ENCODE data around the gene IFNGR1. TPM values are rescaled to one million over a fixed set of nuclear protein-coding genes. Genes with fewer than 3 reads are reported as not detected.

IFNGR1 gene
- total and polyA plus RNA-seq, 2 of the 13 experiments (the other 11 are each of a cell fraction or from before 2014, with no cell fraction given), result 82.8 to 87.8 TPM

DNA sequence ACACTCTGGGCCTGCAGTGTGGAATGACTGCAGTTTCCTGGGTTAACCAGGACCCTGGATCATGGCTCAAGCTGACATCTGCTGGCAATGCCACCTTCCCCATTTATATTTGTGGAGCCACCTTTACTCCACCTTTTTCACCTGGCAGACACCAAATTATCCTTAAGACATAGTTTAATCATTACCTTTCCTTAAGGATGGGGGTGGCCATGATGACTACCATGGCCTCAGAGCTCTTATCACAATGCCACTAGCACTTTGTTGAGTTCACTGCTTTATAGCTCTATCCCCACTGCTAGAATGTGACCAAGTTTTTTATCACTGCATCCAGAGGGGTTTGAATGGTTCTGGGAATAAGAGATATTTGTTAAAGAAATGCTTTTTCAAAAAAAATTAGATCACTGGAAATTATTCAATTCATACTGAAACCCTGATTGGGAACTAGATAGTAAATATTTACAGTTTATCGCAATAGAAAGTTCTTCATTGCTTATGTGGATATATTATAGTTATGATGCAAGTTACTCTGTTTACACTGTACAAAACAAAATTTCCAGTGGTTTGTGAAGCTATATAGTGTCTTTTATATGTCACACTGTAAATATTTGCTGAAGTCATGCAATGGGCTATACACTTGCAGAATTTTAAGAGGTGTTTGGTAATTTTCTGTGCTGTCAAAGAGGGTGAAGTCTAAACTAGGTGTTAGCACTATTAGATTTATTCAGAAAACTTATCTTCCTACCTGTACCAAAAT lies 37.3 kb upstream of the IFNGR1 start (continued):
- TF ChIP-seq, protein P1, sequence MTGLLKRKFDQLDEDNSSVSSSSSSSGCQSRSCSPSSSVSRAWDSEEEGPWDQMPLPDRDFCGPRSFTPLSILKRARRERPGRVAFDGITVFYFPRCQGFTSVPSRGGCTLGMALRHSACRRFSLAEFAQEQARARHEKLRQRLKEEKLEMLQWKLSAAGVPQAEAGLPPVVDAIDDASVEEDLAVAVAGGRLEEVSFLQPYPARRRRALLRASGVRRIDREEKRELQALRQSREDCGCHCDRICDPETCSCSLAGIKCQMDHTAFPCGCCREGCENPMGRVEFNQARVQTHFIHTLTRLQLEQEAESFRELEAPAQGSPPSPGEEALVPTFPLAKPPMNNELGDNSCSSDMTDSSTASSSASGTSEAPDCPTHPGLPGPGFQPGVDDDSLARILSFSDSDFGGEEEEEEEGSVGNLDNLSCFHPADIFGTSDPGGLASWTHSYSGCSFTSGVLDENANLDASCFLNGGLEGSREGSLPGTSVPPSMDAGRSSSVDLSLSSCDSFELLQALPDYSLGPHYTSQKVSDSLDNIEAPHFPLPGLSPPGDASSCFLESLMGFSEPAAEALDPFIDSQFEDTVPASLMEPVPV (CRISPR knock-in tag; IDR thresholded peaks at IDR 0.05), result no peak
- TF ChIP-seq PHF5A (CRISPR knock-in tag; IDR thresholded peaks at IDR 0.05; ENCODE audit: low read depth, unreplicated experiment) (no peak), SOX13 (IDR thresholded peaks at IDR 0.05) (no peak), SOX13 (CRISPR knock-in tag; conservative IDR thresholded peaks at IDR 0.05 in 1 of 2, IDR thresholded peaks at IDR 0.05 in 1 of 2) (peak in 1 of 2 experiments; percentile 35; a peak in 1 of 4 replicates), ZFP90 (CRISPR knock-in tag; IDR thresholded peaks at IDR 0.05; ENCODE audit: borderline replicate concordance) (no peak), EP300 (IDR thresholded peaks at IDR 0.05; ENCODE audit: low read depth in 2 of 2, low read length in 2 of 2) (peak in 1 of 2 experiments; percentile 43; a peak in 1 of 4 replicates), EP300 (CRISPR knock-in tag; IDR thresholded peaks at IDR 0.05; ENCODE audit: borderline replicate concordance) (no peak), FOXA1 (IDR thresholded peaks at IDR 0.05) (no peak), FOXA1 (CRISPR knock-in tag; IDR thresholded peaks at IDR 0.05) (peak; percentile 31; the same call in 1 of the 2 replicates), GATAD2A (CRISPR knock-in tag; IDR thresholded peaks at IDR 0.05) (peak; percentile 46; the same call in 1 of the 2 replicates), KLF9 (CRISPR knock-in tag; IDR thresholded peaks at IDR 0.05; ENCODE audit: low read depth) (no peak)
- TF ChIP-seq, protein P2, sequence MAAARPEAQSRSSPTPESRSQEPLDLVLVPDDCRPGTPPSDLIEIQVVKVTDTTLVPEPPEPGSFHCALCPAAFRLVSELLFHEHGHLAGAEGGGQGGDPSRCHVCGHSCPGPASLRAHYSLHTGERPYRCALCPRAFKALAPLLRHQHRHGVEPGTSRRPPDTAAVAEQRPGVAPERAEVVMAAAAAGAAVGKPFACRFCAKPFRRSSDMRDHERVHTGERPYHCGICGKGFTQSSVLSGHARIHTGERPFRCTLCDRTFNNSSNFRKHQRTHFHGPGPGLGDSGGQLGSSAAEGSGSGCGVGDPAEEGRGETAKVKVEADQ (CRISPR knock-in tag; IDR thresholded peaks at IDR 0.05; ENCODE audit: borderline replicate concordance), result no peak
- TF ChIP-seq, protein P3, sequence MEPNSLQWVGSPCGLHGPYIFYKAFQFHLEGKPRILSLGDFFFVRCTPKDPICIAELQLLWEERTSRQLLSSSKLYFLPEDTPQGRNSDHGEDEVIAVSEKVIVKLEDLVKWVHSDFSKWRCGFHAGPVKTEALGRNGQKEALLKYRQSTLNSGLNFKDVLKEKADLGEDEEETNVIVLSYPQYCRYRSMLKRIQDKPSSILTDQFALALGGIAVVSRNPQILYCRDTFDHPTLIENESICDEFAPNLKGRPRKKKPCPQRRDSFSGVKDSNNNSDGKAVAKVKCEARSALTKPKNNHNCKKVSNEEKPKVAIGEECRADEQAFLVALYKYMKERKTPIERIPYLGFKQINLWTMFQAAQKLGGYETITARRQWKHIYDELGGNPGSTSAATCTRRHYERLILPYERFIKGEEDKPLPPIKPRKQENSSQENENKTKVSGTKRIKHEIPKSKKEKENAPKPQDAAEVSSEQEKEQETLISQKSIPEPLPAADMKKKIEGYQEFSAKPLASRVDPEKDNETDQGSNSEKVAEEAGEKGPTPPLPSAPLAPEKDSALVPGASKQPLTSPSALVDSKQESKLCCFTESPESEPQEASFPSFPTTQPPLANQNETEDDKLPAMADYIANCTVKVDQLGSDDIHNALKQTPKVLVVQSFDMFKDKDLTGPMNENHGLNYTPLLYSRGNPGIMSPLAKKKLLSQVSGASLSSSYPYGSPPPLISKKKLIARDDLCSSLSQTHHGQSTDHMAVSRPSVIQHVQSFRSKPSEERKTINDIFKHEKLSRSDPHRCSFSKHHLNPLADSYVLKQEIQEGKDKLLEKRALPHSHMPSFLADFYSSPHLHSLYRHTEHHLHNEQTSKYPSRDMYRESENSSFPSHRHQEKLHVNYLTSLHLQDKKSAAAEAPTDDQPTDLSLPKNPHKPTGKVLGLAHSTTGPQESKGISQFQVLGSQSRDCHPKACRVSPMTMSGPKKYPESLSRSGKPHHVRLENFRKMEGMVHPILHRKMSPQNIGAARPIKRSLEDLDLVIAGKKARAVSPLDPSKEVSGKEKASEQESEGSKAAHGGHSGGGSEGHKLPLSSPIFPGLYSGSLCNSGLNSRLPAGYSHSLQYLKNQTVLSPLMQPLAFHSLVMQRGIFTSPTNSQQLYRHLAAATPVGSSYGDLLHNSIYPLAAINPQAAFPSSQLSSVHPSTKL (CRISPR knock-in tag; IDR thresholded peaks at IDR 0.05), result peak; percentile 64; the same call in 1 of the 2 replicates
- TF ChIP-seq, protein P4, sequence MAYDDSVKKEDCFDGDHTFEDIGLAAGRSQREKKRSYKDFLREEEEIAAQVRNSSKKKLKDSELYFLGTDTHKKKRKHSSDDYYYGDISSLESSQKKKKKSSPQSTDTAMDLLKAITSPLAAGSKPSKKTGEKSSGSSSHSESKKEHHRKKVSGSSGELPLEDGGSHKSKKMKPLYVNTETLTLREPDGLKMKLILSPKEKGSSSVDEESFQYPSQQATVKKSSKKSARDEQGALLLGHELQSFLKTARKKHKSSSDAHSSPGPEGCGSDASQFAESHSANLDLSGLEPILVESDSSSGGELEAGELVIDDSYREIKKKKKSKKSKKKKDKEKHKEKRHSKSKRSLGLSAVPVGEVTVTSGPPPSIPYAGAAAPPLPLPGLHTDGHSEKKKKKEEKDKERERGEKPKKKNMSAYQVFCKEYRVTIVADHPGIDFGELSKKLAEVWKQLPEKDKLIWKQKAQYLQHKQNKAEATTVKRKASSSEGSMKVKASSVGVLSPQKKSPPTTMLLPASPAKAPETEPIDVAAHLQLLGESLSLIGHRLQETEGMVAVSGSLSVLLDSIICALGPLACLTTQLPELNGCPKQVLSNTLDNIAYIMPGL (CRISPR knock-in tag; IDR thresholded peaks at IDR 0.05; ENCODE audit: borderline replicate concordance in 1 of 2, low read depth in 1 of 2), result no peak
- TF ChIP-seq, protein P5, sequence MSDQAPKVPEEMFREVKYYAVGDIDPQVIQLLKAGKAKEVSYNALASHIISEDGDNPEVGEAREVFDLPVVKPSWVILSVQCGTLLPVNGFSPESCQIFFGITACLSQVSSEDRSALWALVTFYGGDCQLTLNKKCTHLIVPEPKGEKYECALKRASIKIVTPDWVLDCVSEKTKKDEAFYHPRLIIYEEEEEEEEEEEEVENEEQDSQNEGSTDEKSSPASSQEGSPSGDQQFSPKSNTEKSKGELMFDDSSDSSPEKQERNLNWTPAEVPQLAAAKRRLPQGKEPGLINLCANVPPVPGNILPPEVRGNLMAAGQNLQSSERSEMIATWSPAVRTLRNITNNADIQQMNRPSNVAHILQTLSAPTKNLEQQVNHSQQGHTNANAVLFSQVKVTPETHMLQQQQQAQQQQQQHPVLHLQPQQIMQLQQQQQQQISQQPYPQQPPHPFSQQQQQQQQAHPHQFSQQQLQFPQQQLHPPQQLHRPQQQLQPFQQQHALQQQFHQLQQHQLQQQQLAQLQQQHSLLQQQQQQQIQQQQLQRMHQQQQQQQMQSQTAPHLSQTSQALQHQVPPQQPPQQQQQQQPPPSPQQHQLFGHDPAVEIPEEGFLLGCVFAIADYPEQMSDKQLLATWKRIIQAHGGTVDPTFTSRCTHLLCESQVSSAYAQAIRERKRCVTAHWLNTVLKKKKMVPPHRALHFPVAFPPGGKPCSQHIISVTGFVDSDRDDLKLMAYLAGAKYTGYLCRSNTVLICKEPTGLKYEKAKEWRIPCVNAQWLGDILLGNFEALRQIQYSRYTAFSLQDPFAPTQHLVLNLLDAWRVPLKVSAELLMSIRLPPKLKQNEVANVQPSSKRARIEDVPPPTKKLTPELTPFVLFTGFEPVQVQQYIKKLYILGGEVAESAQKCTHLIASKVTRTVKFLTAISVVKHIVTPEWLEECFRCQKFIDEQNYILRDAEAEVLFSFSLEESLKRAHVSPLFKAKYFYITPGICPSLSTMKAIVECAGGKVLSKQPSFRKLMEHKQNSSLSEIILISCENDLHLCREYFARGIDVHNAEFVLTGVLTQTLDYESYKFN (CRISPR knock-in tag; conservative IDR thresholded peaks at IDR 0.05), result no peak

Data from HepG2 (cell line).